ENCODE measurements around the gene PLAAT2. TPM values are rescaled to one million over a fixed set of nuclear protein-coding genes. Genes with fewer than 3 reads are reported as not detected.
"Not testable (repeated sequence)": the region's sequence is repeated elsewhere in the genome, so short reads cannot be mapped to it uniquely, and the experiment has no call there.

Gene PLAAT2
- total RNA-seq, 1 experiment from 2014 or later = 0.52 TPM

- Mint-ChIP-seq H3K4me1 (peaks cover 11 to 12% of the 10 kb centered on the region in 2 experiments), H3K4me3 (no peak overlapping the region), H3K27me3 (ENCODE audit: low read depth) (no peaks in the 10 kb centered on the region; the same call in none of the 2 replicates), H3K36me3 (ENCODE audit: insufficient read depth in 1 of 3, low read depth in 3 of 3) (no peaks in the 10 kb centered on the region), H3K9me3 (0 out of 5 replicates have a peak, but pooled peaks cover 0 to 5% of the 10 kb centered on the region in 2 experiments), H3K27ac (no peak overlapping the region; a peak in 1 of 7 replicates)
- DNase-seq = no peak
- Histone ChIP-seq H3K23me2 (ENCODE audit: insufficient read length, low read depth, low read length, poor library complexity, severe bottlenecking) (no peaks in the 10 kb centered on the region), H3K27me3 (ENCODE audit: insufficient read depth, low read length) (no peaks in the 10 kb centered on the region), H3K9ac (ENCODE audit: extremely low read depth, insufficient read length, low read length) (no peak overlapping the region), H3K18ac (ENCODE audit: insufficient read length, low read depth, low read length) (no peak overlapping the region), H4K5ac (ENCODE audit: insufficient read length, low read depth, low read length) (no peak overlapping the region), H2BK15ac (ENCODE audit: low read depth, low read length) (no peak overlapping the region), H3K9me3 (ENCODE audit: control insufficient read depth, low read depth, low read length) (no peaks in the 10 kb centered on the region), H3K27ac (ENCODE audit: insufficient read length, low read depth, low read length) (no peak overlapping the region), H2AFZ (ENCODE audit: low read length) (no peak overlapping the region), H2BK5ac (ENCODE audit: insufficient read length, low read length) (no peak overlapping the region), H2BK12ac (ENCODE audit: insufficient read length, low read depth, low read length) (no peak overlapping the region), H2AK5ac (ENCODE audit: insufficient read length, low read length) (no peak overlapping the region), H3K4me1 (ENCODE audit: insufficient read depth, low read length) (no peaks in the 10 kb centered on the region), H3K23ac (ENCODE audit: insufficient read length, low read depth, low read length) (no peak overlapping the region), H2BK120ac (ENCODE audit: low read depth, low read length, poor library complexity, severe bottlenecking) (no peak overlapping the region), H2BK20ac (ENCODE audit: low read depth, low read length, poor library complexity, severe bottlenecking) (no peak overlapping the region), H3K14ac (ENCODE audit: insufficient read depth, low read length) (no peak overlapping the region), H4K8ac (replicated peaks; ENCODE audit: insufficient read length, low read depth, low read length) (no peak overlapping the region), H4K91ac (ENCODE audit: insufficient read length, low read depth, low read length) (no peak overlapping the region), H3K56ac (ENCODE audit: insufficient read length, low read depth, low read length) (no peak overlapping the region), H4K20me1 (ENCODE audit: control insufficient read depth, insufficient read depth, insufficient read length) (no peaks in the 10 kb centered on the region), H3K79me2 (ENCODE audit: insufficient read depth, low read length) (no peaks in the 10 kb centered on the region), H3K4me2 (ENCODE audit: insufficient read depth, insufficient read length, low read length) (no peak overlapping the region), H3K79me1 (ENCODE audit: insufficient read depth, low read depth, low read length, poor library complexity, severe bottlenecking) (no peaks in the 10 kb centered on the region), H3T11ph (ENCODE audit: low read length) (no peak overlapping the region), H3K4ac (ENCODE audit: low read depth, low read length) (no peak overlapping the region)
- WGBS (ENCODE audit: extremely low coverage, insufficient read length, low lambda C conversion rate) = no CpG with 5 or more reads among the region's 2 CpGs
- no peak for TF ChIP-seq CTCF (conservative IDR thresholded peaks at IDR 0.05)
Measured at GRCh38 chr11:63543711-63544110, 19.5 kb downstream of the PLAAT2 start.

DNA sequence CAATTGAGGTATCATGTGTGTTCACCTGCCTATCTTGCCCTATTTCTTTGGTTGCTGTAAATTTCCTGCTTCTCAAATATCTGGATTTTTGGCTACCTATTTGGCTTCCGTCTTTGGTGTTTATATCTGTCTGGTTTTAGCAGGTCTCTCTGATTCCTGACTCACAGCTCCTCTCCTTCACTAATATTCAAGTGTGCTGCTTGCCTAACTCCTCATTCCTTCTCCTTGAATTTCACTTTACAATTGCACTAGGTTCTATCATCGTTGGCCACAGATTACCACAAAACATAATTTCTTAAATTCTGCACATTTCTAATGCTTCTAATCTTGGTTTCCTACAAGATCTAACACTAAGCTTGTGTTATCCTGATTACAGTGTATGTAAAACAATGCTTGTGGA lies 20.7 kb downstream of the PLAAT2 start:
- H3K18ac ChIP-seq (ENCODE audit: insufficient read length, low read depth, low read length); H4K5ac ChIP-seq (ENCODE audit: insufficient read length, low read depth, low read length); H3K27me3 Mint-ChIP-seq (ENCODE audit: low read depth); H2BK20ac ChIP-seq (ENCODE audit: low read depth, low read length, poor library complexity, severe bottlenecking); H3K79me1 ChIP-seq (ENCODE audit: insufficient read depth, low read depth, low read length, poor library complexity, severe bottlenecking); H3K27me3 ChIP-seq (ENCODE audit: insufficient read depth, low read length); H2BK5ac ChIP-seq (ENCODE audit: insufficient read length, low read length); H4K91ac ChIP-seq (ENCODE audit: insufficient read length, low read depth, low read length); H3K4me1 ChIP-seq (ENCODE audit: insufficient read depth, low read length); H3K9me3 ChIP-seq (ENCODE audit: control insufficient read depth, low read depth, low read length); H3K79me2 ChIP-seq (ENCODE audit: insufficient read depth, low read length); H3K23ac ChIP-seq (ENCODE audit: insufficient read length, low read depth, low read length); H4K8ac ChIP-seq (replicated peaks; ENCODE audit: insufficient read length, low read depth, low read length); H3K9me3 Mint-ChIP-seq; H3K23me2 ChIP-seq (ENCODE audit: insufficient read length, low read depth, low read length, poor library complexity, severe bottlenecking); H2AK5ac ChIP-seq (ENCODE audit: insufficient read length, low read length); H3K36me3 Mint-ChIP-seq (ENCODE audit: insufficient read depth in 1 of 3, low read depth in 3 of 3); H3K9ac ChIP-seq (ENCODE audit: extremely low read depth, insufficient read length, low read length); DNase-seq; H3K27ac Mint-ChIP-seq; H2BK120ac ChIP-seq (ENCODE audit: low read depth, low read length, poor library complexity, severe bottlenecking); H3K4ac ChIP-seq (ENCODE audit: low read depth, low read length); H2AFZ ChIP-seq (ENCODE audit: low read length); H3T11ph ChIP-seq (ENCODE audit: low read length); H3K4me3 Mint-ChIP-seq; H4K20me1 ChIP-seq (ENCODE audit: control insufficient read depth, insufficient read depth, insufficient read length); H2BK15ac ChIP-seq (ENCODE audit: low read depth, low read length); H2BK12ac ChIP-seq (ENCODE audit: insufficient read length, low read depth, low read length); H3K56ac ChIP-seq (ENCODE audit: insufficient read length, low read depth, low read length); H3K14ac ChIP-seq (ENCODE audit: insufficient read depth, low read length); H3K27ac ChIP-seq (ENCODE audit: insufficient read length, low read depth, low read length); H3K4me2 ChIP-seq (ENCODE audit: insufficient read depth, insufficient read length, low read length): not testable (repeated sequence)
- no CpG with 5 or more reads among the region's 2 CpGs for WGBS (ENCODE audit: extremely low coverage, insufficient read length, low lambda C conversion rate)
- H3K4me1 Mint-ChIP-seq = peaks cover 14 to 16% of the 10 kb centered on the region in 2 experiments
